ENCODE results near the gene C11orf52. TPM values are rescaled to one million over a fixed set of nuclear protein-coding genes. Genes with fewer than 3 reads are reported as not detected.

The C11orf52 gene, protein sequence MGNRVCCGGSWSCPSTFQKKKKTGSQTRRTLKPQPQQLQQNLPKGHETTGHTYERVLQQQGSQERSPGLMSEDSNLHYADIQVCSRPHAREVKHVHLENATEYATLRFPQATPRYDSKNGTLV
- total RNA-seq, result under 0.01 and 0.61 TPM in 2 replicates

DNA sequence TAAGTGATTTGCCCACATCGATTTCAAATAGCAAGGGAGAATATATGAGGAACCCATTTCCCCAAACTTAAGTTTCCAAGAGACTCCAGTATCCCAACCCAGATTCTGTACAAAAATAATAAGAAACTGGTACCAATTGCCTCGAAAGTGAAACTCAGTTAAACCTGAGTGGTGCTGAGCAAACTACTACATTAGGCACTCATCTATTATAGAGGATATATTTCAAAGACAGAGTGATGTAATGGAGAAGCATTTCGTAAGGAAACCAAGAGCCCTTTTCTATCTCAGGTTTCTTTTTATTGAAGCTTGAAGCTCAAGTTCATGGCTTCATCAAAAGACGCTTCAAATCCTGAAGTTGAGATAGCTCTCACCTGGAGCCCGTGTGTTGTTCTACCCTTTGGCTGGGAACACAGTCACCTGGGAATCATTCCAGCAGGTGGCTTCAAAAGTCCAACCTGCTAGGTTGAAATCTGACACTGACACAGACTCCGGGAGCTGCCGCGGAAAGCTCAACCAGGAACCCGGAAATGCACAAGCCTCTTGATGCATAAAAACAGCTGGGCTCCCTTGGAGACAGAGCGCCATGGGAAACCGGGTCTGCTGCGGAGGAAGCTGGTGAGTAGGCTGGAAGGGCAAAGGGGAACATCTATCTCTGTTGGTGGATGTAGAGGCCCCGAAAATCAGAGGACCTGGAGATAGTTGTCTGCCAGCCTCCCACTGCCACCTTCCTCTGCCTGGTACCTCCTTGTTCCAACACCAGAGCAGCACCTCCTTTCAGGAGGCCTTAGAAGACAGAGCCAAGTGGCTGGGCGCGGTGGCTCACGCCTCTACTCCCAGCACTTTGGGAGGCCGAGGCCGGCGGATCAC is at the start of gene C11orf52:
C11orf52 (plus strand) TSS at position 524 of the 867 bp plus-strand sequence; CDS start at position 584, 60 bp downstream.

GRCh38 chr11:111870886-111871692 is 47.6 kb upstream of the C11orf52 start, which contains the start of gene ALG9:
TSS of gene ALG9 (minus strand) at chr11:111871581. CDS start at chr11:111871482, 99 bp downstream.

DNA sequence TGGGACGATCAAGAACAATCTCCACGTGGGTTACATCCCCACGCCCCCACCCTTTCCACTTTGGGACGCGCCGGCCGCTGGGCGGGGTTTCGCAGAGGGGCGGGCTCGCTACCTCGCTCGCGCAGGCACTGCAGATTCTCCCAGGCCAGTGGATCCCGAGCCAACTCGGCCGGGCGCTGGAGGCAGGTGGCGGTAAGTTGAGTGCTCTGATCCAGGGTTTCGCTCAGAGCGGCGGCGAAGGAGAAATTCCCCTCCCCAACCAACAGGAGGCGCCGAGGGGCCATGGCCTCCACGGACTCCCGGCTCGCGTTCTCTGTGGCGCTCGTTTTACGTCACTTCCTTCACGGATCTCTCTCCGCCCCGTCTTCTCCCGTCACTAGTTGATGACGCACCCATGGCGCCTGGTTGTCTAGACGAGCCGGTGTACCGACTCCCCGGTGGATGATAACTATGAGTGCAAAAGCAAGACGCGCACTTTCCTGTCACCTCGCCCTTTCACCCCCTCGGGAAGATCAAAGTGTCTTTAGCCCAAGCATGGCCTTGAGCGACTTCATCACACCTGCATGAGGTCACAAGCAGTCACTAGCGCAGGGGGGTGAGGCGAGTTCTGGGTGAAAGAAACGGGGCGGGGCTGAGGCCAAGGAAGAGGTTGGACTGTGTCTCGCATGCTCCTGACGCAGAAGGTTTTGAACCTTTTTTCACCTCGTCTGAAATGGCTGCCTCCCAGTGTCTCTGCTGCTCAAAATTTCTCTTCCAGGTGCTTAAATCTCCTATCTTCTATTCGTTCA is 39.7 kb upstream of the C11orf52 start, which contains the start of the genes CFAP68 and FDXACB1:
CFAP68 (plus strand) TSS at position 693 of the 788 bp plus-strand sequence; CDS start at position 713, 20 bp downstream.
FDXACB1 (minus strand) TSS at position 317 of the 788 bp plus-strand sequence; CDS start at position 284, 33 bp downstream.

DNA sequence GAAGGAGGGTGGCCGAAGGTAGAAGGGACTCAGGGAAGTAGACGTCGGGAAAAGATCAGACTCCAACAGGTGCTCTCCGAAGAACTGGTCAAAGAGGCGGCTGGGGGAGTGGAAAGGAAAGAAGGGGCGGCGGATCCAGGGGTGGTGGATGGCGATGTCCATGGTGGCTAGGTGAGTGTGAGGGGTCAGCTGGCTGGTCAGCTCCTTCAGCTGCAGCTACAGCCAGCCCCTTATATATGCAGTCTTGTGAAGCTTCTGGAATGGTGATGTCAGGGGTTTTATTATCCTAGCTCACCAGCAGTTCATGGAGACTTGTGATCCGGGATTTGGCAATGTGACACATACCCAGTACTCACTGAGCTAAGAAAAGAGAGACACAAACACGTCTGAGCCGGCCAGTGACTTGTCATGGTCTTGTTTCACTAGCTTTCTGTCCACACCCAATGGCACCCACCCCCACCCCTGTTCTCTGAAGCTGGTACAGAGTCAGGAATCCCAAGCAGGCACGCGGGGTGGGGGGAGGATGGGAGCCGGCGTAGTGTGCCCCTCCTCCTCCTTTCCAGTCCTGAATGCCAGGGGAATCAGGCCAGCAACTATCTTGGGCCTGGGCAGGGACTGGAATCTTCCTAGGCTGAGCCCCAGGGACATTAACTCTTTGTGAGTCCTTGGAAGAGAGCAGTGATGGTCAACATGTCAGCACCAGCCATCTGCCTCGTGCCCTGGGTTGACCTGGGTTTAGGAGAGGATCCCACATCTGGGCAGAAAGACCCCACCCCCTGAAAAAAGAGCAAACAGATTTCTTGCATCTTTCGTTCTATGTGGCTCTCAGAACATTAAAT is 6.9 kb upstream of the C11orf52 start, which contains the start of gene CRYAB:
CRYAB (minus strand) TSS at position 208 of the 839 bp plus-strand sequence; CDS start at position 162, 46 bp downstream.

GRCh38 chr11:111912535-111912934 is 6.2 kb upstream of the C11orf52 start, which contains the start of gene HSPB2:
TSS of gene HSPB2 (plus strand) at chr11:111912734. CDS start at chr11:111912830, 96 bp downstream.

Other genes starting within 250 kb of the C11orf52 start
- gene PPP2R1B, start 152.5 kb upstream of the C11orf52 start, total RNA-seq, result 36.1 and 60.0 TPM in 2 replicates
- 27.0 and 33.4 TPM in 2 replicates for gene ALG9, start 47.3 kb upstream of the C11orf52 start, total RNA-seq
- 2.6 and 3.8 TPM in 2 replicates for gene FDXACB1, start 39.7 kb upstream of the C11orf52 start, total RNA-seq
- gene CFAP68, start 39.4 kb upstream of the C11orf52 start, total RNA-seq, result 0.15 and 1.6 TPM in 2 replicates
- gene CRYAB, start 7.1 kb upstream of the C11orf52 start, total RNA-seq, result not detected in 2 replicates
- not detected in 2 replicates for gene HSPB2, start 6.2 kb upstream of the C11orf52 start, total RNA-seq
- gene DIXDC1, start 18.4 kb downstream of the C11orf52 start, total RNA-seq, result 26.4 and 30.5 TPM in 2 replicates
- gene DLAT, start 106.5 kb downstream of the C11orf52 start, total RNA-seq, result 38.0 and 42.2 TPM in 2 replicates
- gene PIH1D2, start 155.1 kb downstream of the C11orf52 start, total RNA-seq, result 1.2 and 1.9 TPM in 2 replicates
- 23.1 and 24.7 TPM in 2 replicates for gene NKAPD1, start 155.4 kb downstream of the C11orf52 start, total RNA-seq
- 40.9 and 70.5 TPM in 2 replicates for gene TIMM8B, start 167.8 kb downstream of the C11orf52 start, total RNA-seq
- 121 and 189 TPM in 2 replicates for gene SDHD, start 168.0 kb downstream of the C11orf52 start, total RNA-seq
- not detected in 2 replicates for gene IL18, start 245.2 kb downstream of the C11orf52 start, total RNA-seq
- 0.32 TPM in 1 of 2 replicates, not detected in the other for gene TEX12, start 248.5 kb downstream of the C11orf52 start, total RNA-seq

Data from epithelial cell of umbilical artery (primary cell).